Fibroblast of lung (primary cell): ENCODE results near the gene APOA1.

Experiments used
- EZH2 ChIP-seq: IDR thresholded peaks from 2 replicates; pipeline ENCODE4 v1.5.1; 2012; ENCODE audit warnings: low read length, control low read depth, mild to moderate bottlenecking; ENCODE audit errors: missing control alignments
- TF ChIP-seq, protein P1 (sequence below), 2 donors: IDR thresholded peaks in 1 of 2; conservative IDR thresholded peaks in 1 of 2; 1 replicate in 1 of 2; 2 replicates in 1 of 2; pipeline ENCODE4 v1.5.1; 2011 to 2012; ENCODE audit warnings: low read length in 2 of 2, control low read depth in 1 of 2, inconsistent platforms in 1 of 2, low read depth in 1 of 2, mild to moderate bottlenecking in 1 of 2

DNA sequence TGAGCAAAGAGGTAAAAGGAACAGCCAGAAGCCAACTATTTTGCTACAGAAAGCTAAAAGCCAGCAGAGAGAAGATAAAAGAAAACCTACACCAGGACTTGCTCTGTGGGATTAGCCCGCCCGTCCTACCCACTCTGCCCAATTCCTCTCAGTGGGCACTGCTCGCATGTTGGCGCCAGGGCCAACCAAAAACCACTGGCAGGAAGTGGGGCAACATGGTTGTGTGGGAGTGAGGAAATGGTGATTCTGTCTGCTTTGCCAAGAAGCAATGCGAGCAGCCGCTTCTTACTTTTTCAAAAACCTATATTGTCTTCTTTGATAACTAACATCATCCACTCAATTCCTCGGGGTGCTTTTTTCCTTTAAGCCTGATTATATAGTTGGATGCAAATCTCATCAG lies 14.2 kb upstream of the APOA1 start:
- TF ChIP-seq, protein P1, sequence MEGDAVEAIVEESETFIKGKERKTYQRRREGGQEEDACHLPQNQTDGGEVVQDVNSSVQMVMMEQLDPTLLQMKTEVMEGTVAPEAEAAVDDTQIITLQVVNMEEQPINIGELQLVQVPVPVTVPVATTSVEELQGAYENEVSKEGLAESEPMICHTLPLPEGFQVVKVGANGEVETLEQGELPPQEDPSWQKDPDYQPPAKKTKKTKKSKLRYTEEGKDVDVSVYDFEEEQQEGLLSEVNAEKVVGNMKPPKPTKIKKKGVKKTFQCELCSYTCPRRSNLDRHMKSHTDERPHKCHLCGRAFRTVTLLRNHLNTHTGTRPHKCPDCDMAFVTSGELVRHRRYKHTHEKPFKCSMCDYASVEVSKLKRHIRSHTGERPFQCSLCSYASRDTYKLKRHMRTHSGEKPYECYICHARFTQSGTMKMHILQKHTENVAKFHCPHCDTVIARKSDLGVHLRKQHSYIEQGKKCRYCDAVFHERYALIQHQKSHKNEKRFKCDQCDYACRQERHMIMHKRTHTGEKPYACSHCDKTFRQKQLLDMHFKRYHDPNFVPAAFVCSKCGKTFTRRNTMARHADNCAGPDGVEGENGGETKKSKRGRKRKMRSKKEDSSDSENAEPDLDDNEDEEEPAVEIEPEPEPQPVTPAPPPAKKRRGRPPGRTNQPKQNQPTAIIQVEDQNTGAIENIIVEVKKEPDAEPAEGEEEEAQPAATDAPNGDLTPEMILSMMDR (conservative IDR thresholded peaks at IDR 0.05 in 1 of 2, IDR thresholded peaks at IDR 0.05 in 1 of 2; ENCODE audit: low read depth in 1 of 2, low read length in 2 of 2), result no peak
- no peak for TF ChIP-seq EZH2
